PC-9 (cell line): ENCODE results near the gene RBM5. TPM values are rescaled to one million over a fixed set of nuclear protein-coding genes. Genes with fewer than 3 reads are reported as not detected.

Source experiments
- BruUV-seq: library from RNA; stranded (reverse); fragments of 400-500 nt; replicated peaks from 2 replicates; lab custom pipeline; 2021; lab: Mats Ljungman, UMichigan
- CTCF ChIA-PET: fragments of 300-600 bp; sonication (Branson Sonifier 250); formaldehyde crosslinking; loops from one replicate; lab custom pipeline; 2022; ENCODE audit warnings: antibody characterized with exemption; lab: Charles Lee
- POLR2A ChIA-PET: fragments of 300-600 bp; sonication (Branson Sonifier 250); formaldehyde crosslinking; loops from one replicate; lab custom pipeline; 2022; ENCODE audit warnings: antibody characterized with exemption; ENCODE audit not compliant: unreplicated experiment; lab: Charles Lee
- DNase-seq, 2 experiments: peaks; one replicate each; pipeline versions ENCODE4 v3.0.0 to v3.0.0-alpha.2; 2015 to 2022; ENCODE audit warnings: mixed read lengths in 1 of 2
- H2AFZ ChIP-seq: fragments of 200-600 bp; sonication (generic); 2 replicates; pipeline ENCODE4 v1.8.1; 2017; ENCODE audit warnings: antibody characterized with exemption
- H3F3A ChIP-seq: fragments of 200-600 bp; sonication (generic); 2 replicates; pipeline ENCODE4 v1.8.1; 2017; ENCODE audit warnings: antibody characterized with exemption, mild to moderate bottlenecking, low read depth; ENCODE audit not compliant: insufficient read depth
- H3K27ac ChIP-seq: fragments of 200-600 bp; sonication (generic); 2 replicates; pipeline ENCODE4 v1.6.1; 2016; ENCODE audit warnings: mixed run types
- H3K27me3 ChIP-seq: fragments of 200-600 bp; sonication (generic); 2 replicates; pipeline ENCODE4 v1.6.1; 2016; ENCODE audit warnings: low read depth, mixed run types; ENCODE audit not compliant: insufficient read depth
- H3K36me3 ChIP-seq: fragments of 200-600 bp; sonication (generic); 2 replicates; pipeline ENCODE4 v1.6.1; 2016; ENCODE audit warnings: low read depth, mixed run types
- H3K4me1 ChIP-seq: fragments of 200-600 bp; sonication (generic); replicated peaks from 2 replicates; pipeline ENCODE4 v1.6.1; 2016; ENCODE audit warnings: mixed run types; ENCODE audit not compliant: insufficient read depth
- H3K4me2 ChIP-seq: fragments of 200-600 bp; sonication (generic); 2 replicates; pipeline ENCODE4 v1.6.1; 2017; ENCODE audit warnings: mixed run types
- H3K4me3 ChIP-seq: fragments of 200-600 bp; sonication (generic); 2 replicates; pipeline ENCODE4 v1.6.1; 2016; ENCODE audit warnings: mixed run types
- H3K79me2 ChIP-seq: fragments of 200-600 bp; sonication (generic); 2 replicates; pipeline ENCODE4 v1.6.1; 2017; ENCODE audit warnings: low read depth, mixed run types
- H3K9me2 ChIP-seq: fragments of 200-600 bp; sonication (generic); 2 replicates; pipeline ENCODE4 v1.8.1; 2017; ENCODE audit warnings: mild to moderate bottlenecking; ENCODE audit not compliant: insufficient read depth
- H3K9me3 ChIP-seq: fragments of 200-600 bp; sonication (generic); 2 replicates; pipeline ENCODE4 v1.8.1; 2016; ENCODE audit warnings: low read depth; ENCODE audit not compliant: insufficient read depth
- H4K20me1 ChIP-seq: fragments of 200-600 bp; sonication (generic); 2 replicates; pipeline ENCODE4 v1.8.1; 2017; ENCODE audit not compliant: insufficient read depth
- EZH2 ChIP-seq: fragments of 200-600 bp; sonication (generic); IDR thresholded peaks from 2 replicates; pipeline ENCODE4 v1.8.0; 2017; ENCODE audit warnings: antibody characterized with exemption, low read depth
- intact Hi-C: fragments of 100-400 bp; cut with micrococcal nuclease; formaldehyde crosslinking; loops from one replicate; pipeline ENCODE4 v1.10.0; 2022; ENCODE audit not compliant: unreplicated experiment
- total RNA-seq: library from RNA; stranded (reverse); gene quantifications from 2 replicates; pipeline ENCODE4 v1.2.3, GENCODE V29; 2021
- TF ChIP-seq, protein P1 (sequence below): fragments of 200-600 bp; sonication (generic); conservative IDR thresholded peaks from 2 replicates; pipeline ENCODE4 v1.6.1; 2017; ENCODE audit warnings: mixed run types, antibody characterized with exemption, mild to moderate bottlenecking, moderate library complexity

Gene RBM5
- total RNA-seq, 1 experiment from 2014 or later, result 87.7 TPM

DNA sequence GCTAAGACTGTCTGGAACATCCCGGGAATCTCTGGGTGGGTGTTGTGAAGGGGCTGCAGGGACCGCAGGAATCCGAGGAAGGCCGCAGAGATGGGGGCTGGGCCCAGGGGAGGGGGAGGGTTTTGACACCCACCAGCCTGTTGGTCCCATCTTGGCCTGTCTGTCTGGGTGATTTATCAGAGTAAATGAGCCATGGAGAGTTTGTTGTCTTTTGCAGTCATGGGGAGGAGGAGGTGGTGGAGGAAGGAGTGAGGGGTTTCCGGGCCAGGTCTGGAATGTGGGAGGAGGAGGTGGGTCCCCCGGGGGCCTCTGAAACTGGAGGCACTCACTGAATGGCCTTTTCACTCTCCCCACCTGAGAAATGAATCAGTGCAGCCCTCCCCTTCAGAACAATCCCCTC, 77.9 kb downstream of the RBM5 start:
- CTCF ChIA-PET, result no interaction called here
- no peak overlapping the region for H3K4me3 ChIP-seq
- no TSS peak for BruUV-seq

DNA sequence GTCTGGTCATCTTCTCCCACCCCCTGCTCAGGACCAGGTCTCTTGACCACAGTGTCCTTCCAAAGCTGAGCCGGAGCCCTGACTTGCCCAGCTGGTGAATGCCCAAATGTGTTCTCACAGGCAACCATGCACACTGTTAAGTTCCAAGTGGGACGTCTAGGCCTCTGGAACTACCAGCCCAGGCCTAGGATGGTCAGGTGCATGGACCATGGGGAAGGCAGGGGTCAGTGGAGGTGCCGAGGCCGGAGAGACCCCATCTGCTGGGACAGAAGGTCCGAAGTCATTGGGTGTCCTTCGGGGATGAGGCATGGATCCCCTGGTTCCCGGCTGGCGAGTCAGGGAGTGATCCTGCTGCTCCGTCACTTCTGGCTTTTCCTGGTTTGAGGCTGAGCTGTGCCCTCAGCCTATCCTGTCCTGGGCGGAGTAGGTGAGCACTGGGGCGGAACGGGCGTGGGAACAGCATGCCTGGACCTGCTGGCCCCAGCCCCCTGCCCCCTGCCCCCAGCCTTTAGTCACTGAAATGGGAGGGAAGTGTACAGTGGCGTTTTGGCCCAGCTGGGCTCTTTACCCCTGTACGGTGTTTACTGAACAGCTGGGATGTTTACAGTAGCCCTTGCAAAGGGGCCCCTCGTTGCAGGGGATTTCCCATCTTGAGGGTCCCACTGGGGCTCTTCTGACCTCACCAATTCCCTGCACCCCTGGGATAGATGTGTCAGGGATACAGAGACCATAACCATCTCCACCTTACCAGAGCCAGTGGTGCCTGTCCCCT, 78.5 kb downstream of the RBM5 start:
- intact Hi-C loops, result loop anchor here (1.0 kb wide), 1 partner anchor 12 kb away; the partner anchor contains the start of gene SEMA3F
- no peaks in the 10 kb centered on the region for H3K9me2 ChIP-seq
- no peak overlapping the region for H3K4me3 ChIP-seq
- no peak overlapping the region for H3K4me2 ChIP-seq
- ChIA-PET CTCF (no interaction called here), POLR2A (interaction anchor here (0.6 kb wide), 1 partner anchor 136 kb away, joined by 3 read pairs; no protein-coding TSS in a partner anchor)
- no peak overlapping the region for H3K27ac ChIP-seq
- BruUV-seq, result no TSS peak
- peak; percentile 46 to 83 for DNase-seq
- H3K4me1 ChIP-seq, result peaks cover 28% of the 10 kb centered on the region
- H2AFZ ChIP-seq, result no peak overlapping the region
- H3K79me2 ChIP-seq, result no peaks in the 10 kb centered on the region
- no peaks in the 10 kb centered on the region for H4K20me1 ChIP-seq
- TF ChIP-seq, protein P1, sequence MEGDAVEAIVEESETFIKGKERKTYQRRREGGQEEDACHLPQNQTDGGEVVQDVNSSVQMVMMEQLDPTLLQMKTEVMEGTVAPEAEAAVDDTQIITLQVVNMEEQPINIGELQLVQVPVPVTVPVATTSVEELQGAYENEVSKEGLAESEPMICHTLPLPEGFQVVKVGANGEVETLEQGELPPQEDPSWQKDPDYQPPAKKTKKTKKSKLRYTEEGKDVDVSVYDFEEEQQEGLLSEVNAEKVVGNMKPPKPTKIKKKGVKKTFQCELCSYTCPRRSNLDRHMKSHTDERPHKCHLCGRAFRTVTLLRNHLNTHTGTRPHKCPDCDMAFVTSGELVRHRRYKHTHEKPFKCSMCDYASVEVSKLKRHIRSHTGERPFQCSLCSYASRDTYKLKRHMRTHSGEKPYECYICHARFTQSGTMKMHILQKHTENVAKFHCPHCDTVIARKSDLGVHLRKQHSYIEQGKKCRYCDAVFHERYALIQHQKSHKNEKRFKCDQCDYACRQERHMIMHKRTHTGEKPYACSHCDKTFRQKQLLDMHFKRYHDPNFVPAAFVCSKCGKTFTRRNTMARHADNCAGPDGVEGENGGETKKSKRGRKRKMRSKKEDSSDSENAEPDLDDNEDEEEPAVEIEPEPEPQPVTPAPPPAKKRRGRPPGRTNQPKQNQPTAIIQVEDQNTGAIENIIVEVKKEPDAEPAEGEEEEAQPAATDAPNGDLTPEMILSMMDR, result no peak
- TF ChIP-seq EZH2, result no peak
- H3K27me3 ChIP-seq, result no peaks in the 10 kb centered on the region
- H3F3A ChIP-seq, result no peaks in the 10 kb centered on the region; the same call in 1 of the 2 replicates
- H3K36me3 ChIP-seq, result no peaks in the 10 kb centered on the region
- no peaks in the 10 kb centered on the region for H3K9me3 ChIP-seq

More for the DNA sequence above, 77.9 kb downstream of the RBM5 start:
- no peaks in the 10 kb centered on the region for H3K9me3 ChIP-seq
- no peaks in the 10 kb centered on the region for H4K20me1 ChIP-seq
- no peaks in the 10 kb centered on the region for H3K79me2 ChIP-seq
- H3K27ac ChIP-seq, result no peak overlapping the region
- H3K27me3 ChIP-seq, result no peaks in the 10 kb centered on the region
- TF ChIP-seq, protein P1, result no peak
- TF ChIP-seq EZH2, result no peak
- peak in 1 of 2 experiments; percentile 58 for DNase-seq
- H3K9me2 ChIP-seq, result no peaks in the 10 kb centered on the region
- POLR2A ChIA-PET, result no interaction called here
- no peaks in the 10 kb centered on the region; the same call in 1 of the 2 replicates for H3F3A ChIP-seq
- peaks cover 33% of the 10 kb centered on the region for H3K4me1 ChIP-seq
- H2AFZ ChIP-seq, result no peak overlapping the region
- H3K36me3 ChIP-seq, result no peaks in the 10 kb centered on the region
- intact Hi-C loops, result loop anchor here (1.0 kb wide), 1 partner anchor 11 kb away; the partner anchor contains the start of gene SEMA3F
- H3K4me2 ChIP-seq, result no peak overlapping the region

DNA sequence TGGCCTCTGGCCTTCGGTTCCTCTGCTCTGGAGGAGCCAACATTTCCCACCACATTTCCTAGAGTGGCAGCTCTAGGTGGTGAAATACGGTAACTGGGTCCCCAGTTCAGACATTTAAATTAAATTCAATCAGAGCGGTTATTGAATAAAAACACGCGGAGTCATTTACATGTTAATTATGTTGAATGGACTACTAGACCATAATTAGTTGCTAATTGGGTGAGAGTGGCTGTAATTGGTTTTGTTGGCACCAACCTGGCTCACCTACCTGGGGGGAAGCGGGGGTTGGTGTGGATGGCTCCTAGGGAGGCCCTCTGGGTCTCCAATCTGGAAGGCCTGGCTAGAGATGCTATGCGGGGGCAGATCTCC, 79.1 kb downstream of the RBM5 start:
- CTCF ChIA-PET, result no interaction called here
- Histone ChIP-seq H3K79me2 (no peaks in the 10 kb centered on the region), H3K27ac (no peak overlapping the region)

More for the DNA sequence above, 79.1 kb downstream of the RBM5 start:
- intact Hi-C loops, result loop anchor here (1.0 kb wide), 1 partner anchor 13 kb away; the partner anchor contains the start of gene SEMA3F
- Histone ChIP-seq H3K36me3 (no peaks in the 10 kb centered on the region), H3K4me1 (peaks cover 27% of the 10 kb centered on the region), H2AFZ (no peak overlapping the region), H4K20me1 (no peaks in the 10 kb centered on the region), H3K9me2 (no peaks in the 10 kb centered on the region), H3F3A (no peaks in the 10 kb centered on the region; the same call in 1 of the 2 replicates), H3K4me2 (no peak overlapping the region), H3K9me3 (no peaks in the 10 kb centered on the region), H3K4me3 (no peak overlapping the region), H3K27me3 (no peaks in the 10 kb centered on the region)
- no peak for TF ChIP-seq EZH2
- TF ChIP-seq, protein P1, result no peak
- no peak for DNase-seq
- TSS peak; percentile 39 for BruUV-seq
- POLR2A ChIA-PET, result interaction anchor here (0.6 kb wide), 1 partner anchor 135 kb away, joined by 3 read pairs; no protein-coding TSS in a partner anchor
